ENCODE data around the gene EEFSEC.

EEFSEC gene

GRCh38 chr3:128182656-128183055 is 29.4 kb downstream of the EEFSEC start:
- DNase-seq (ENCODE audit: low read depth in 1 of 2, low spot score in 1 of 2): no peak

GRCh38 chr3:128185630-128186447 is 32.6 kb downstream of the EEFSEC start:
- no peak for DNase-seq (ENCODE audit: low read depth in 1 of 2, low spot score in 1 of 2)

GRCh38 chr3:128187495-128187894 is 34.2 kb downstream of the EEFSEC start:
- no peak for DNase-seq (ENCODE audit: low read depth in 1 of 2, low spot score in 1 of 2)

GRCh38 chr3:128188326-128188725 is 35.0 kb downstream of the EEFSEC start:
- DNase-seq (ENCODE audit: low read depth in 1 of 2, low spot score in 1 of 2): no peak

- DNase-seq (ENCODE audit: low read depth in 1 of 2, low spot score in 1 of 2): no peak
Measured at GRCh38 chr3:128188956-128189355, 35.7 kb downstream of the EEFSEC start.

GRCh38 chr3:128190501-128190900 is 37.2 kb downstream of the EEFSEC start:
- DNase-seq (ENCODE audit: low read depth in 1 of 2, low spot score in 1 of 2): no peak

- DNase-seq (ENCODE audit: low read depth in 1 of 2, low spot score in 1 of 2): no peak
Measured at GRCh38 chr3:128192131-128192530, 38.9 kb downstream of the EEFSEC start.

- no peak for DNase-seq (ENCODE audit: low read depth in 1 of 2, low spot score in 1 of 2)
Measured at GRCh38 chr3:128193168-128193567, 39.9 kb downstream of the EEFSEC start.

GRCh38 chr3:128194843-128195242 is 41.6 kb downstream of the EEFSEC start:
- no peak for DNase-seq (ENCODE audit: low read depth in 1 of 2, low spot score in 1 of 2)

GRCh38 chr3:128195369-128195768 is 42.1 kb downstream of the EEFSEC start:
- no peak for DNase-seq (ENCODE audit: low read depth in 1 of 2, low spot score in 1 of 2)

GRCh38 chr3:128195802-128196201 is 42.5 kb downstream of the EEFSEC start:
- no peak for DNase-seq (ENCODE audit: low read depth in 1 of 2, low spot score in 1 of 2)

- no peak for DNase-seq (ENCODE audit: low read depth in 1 of 2, low spot score in 1 of 2)
Measured at GRCh38 chr3:128196647-128197046, 43.4 kb downstream of the EEFSEC start.

GRCh38 chr3:128197855-128198254 is 44.6 kb downstream of the EEFSEC start:
- DNase-seq (ENCODE audit: low read depth in 1 of 2, low spot score in 1 of 2): no peak

- DNase-seq (ENCODE audit: low read depth in 1 of 2, low spot score in 1 of 2): no peak
Measured at GRCh38 chr3:128198313-128198712, 45.0 kb downstream of the EEFSEC start.

- DNase-seq (ENCODE audit: low read depth in 1 of 2, low spot score in 1 of 2): no peak
Measured at GRCh38 chr3:128199110-128199509, 45.8 kb downstream of the EEFSEC start.

- no peak for DNase-seq (ENCODE audit: low read depth in 1 of 2, low spot score in 1 of 2)
Measured at GRCh38 chr3:128201158-128201755, 48.0 kb downstream of the EEFSEC start.

- no peak for DNase-seq (ENCODE audit: low read depth in 1 of 2, low spot score in 1 of 2)
Measured at GRCh38 chr3:128203169-128203568, 49.9 kb downstream of the EEFSEC start.

- DNase-seq (ENCODE audit: low read depth in 1 of 2, low spot score in 1 of 2): no peak
Measured at GRCh38 chr3:128205558-128206145, 52.4 kb downstream of the EEFSEC start.

GRCh38 chr3:128207951-128208350 is 54.7 kb downstream of the EEFSEC start:
- DNase-seq (ENCODE audit: low read depth in 1 of 2, low spot score in 1 of 2): no peak

- DNase-seq (ENCODE audit: low read depth in 1 of 2, low spot score in 1 of 2): no peak
Measured at GRCh38 chr3:128210711-128211110, 57.4 kb downstream of the EEFSEC start.

- DNase-seq (ENCODE audit: low read depth in 1 of 2, low spot score in 1 of 2): no peak
Measured at GRCh38 chr3:128214056-128214455, 60.8 kb downstream of the EEFSEC start.

- DNase-seq (ENCODE audit: low read depth in 1 of 2, low spot score in 1 of 2): no peak
Measured at GRCh38 chr3:128215290-128215689, 62.0 kb downstream of the EEFSEC start.

All from stimulated activated CD4-positive, alpha-beta T cell treated with anti-CD3 and anti-CD28 coated beads, Interleukin-15, amount 100 ng/mL, for 1 hour (primary cell).